Brain microvascular endothelial cell (primary cell): ENCODE data around the gene STX2.
"Not testable (repeated sequence)": the region's sequence is repeated elsewhere in the genome, so short reads cannot be mapped to it uniquely, and the experiment has no call there.

Source experiments
- DNase-seq: peaks from one replicate; pipeline ENCODE4 v3.0.0-alpha.2; 2020
- H3K27ac ChIP-seq: fragments of 250-450 bp; sonication (Bioruptor Pico); 2 replicates; pipeline ENCODE4 v1.5.1; 2020; ENCODE audit warnings: mild to moderate bottlenecking, moderate library complexity
- H3K27me3 ChIP-seq: fragments of 250-450 bp; sonication (Bioruptor Pico); replicated peaks from 2 replicates; pipeline ENCODE4 v1.5.1; 2020; ENCODE audit warnings: mild to moderate bottlenecking
- H3K36me3 ChIP-seq: fragments of 250-450 bp; sonication (Bioruptor Pico); replicated peaks from 2 replicates; pipeline ENCODE4 v1.5.1; 2020; ENCODE audit warnings: mild to moderate bottlenecking
- H3K4me3 ChIP-seq: 2 replicates; pipeline ENCODE4 v1.5.1; 2011; ENCODE audit warnings: low read depth, mild to moderate bottlenecking, control low read depth, low read length, moderate library complexity
- CTCF ChIP-seq: IDR thresholded peaks from 2 replicates; pipeline ENCODE4 v1.5.1; 2011; ENCODE audit warnings: low read depth, mild to moderate bottlenecking, moderate library complexity, low read length, control low read depth, inconsistent platforms; ENCODE audit errors: missing control alignments
- in situ Hi-C: cut with HindIII; loops from 2 replicates; pipeline ENCODE4 v1.10.0; 2017; ENCODE audit warnings: low sequenced_read_pairs, low pct_ligation_motif_present

Gene STX2

GRCh38 chr12:130879212-130879686 lies 40.2 kb upstream of the STX2 start:
- DNase-seq: no peak
- TF ChIP-seq CTCF: no peak
- Histone ChIP-seq H3K36me3 (peaks cover 29% of the 10 kb centered on the region), H3K4me3 (no peak overlapping the region), H3K27ac (no peak overlapping the region), H3K27me3 (no peaks in the 10 kb centered on the region)
- in situ Hi-C loops: no loop called here

GRCh38 chr12:130878193-130879185 lies 39.4 kb upstream of the STX2 start:
- no peak overlapping the region for H3K4me3 ChIP-seq
- no peaks in the 10 kb centered on the region for H3K27me3 ChIP-seq
- H3K36me3 ChIP-seq: peaks cover 36% of the 10 kb centered on the region
- DNase-seq: no peak
- no peak overlapping the region for H3K27ac ChIP-seq
- no peak for TF ChIP-seq CTCF
- in situ Hi-C loops: no loop called here

GRCh38 chr12:130877333-130877732 lies 38.3 kb upstream of the STX2 start:
- Histone ChIP-seq H3K27ac (no peak overlapping the region), H3K36me3 (peaks cover 46% of the 10 kb centered on the region), H3K4me3 (no peak overlapping the region), H3K27me3 (no peaks in the 10 kb centered on the region)
- DNase-seq: no peak
- TF ChIP-seq CTCF: no peak
- in situ Hi-C loops: no loop called here

- in situ Hi-C loops: no loop called here
- Histone ChIP-seq H3K27me3 (no peaks in the 10 kb centered on the region), H3K27ac (no peak overlapping the region), H3K4me3 (no peak overlapping the region), H3K36me3 (peaks cover 46% of the 10 kb centered on the region)
- no peak for TF ChIP-seq CTCF
- no peak for DNase-seq
These were observed 37.7 kb upstream of the STX2 start for GRCh38 chr12:130876758-130877157.

DNA sequence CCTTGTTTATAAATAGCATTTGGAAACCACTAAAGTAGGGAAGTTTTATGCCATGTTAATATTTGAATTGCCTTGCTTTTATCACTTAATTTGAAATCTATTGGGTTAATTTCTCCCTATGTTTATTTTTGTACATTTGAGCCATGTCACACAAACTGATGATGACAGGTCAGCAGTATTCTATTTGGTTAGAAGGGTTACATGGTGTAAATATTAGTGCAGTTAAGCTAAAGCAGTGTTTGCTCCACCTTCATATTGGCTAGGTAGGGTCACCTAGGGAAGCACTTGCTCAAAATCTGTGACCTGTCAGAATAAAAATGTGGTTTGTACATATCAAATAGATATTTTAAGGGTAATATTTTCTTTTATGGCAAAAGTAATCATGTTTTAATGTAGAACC lies 37.2 kb upstream of the STX2 start:
- H3K27ac ChIP-seq: no peak overlapping the region
- no peak for TF ChIP-seq CTCF
- in situ Hi-C loops: no loop called here
- DNase-seq: no peak
- H3K27me3 ChIP-seq: no peaks in the 10 kb centered on the region
- no peak overlapping the region for H3K4me3 ChIP-seq
- peaks cover 46% of the 10 kb centered on the region for H3K36me3 ChIP-seq

- DNase-seq, H3K4me3 ChIP-seq, in situ Hi-C loops, H3K27ac ChIP-seq, H3K27me3 ChIP-seq: not testable (repeated sequence)
- peaks cover 46% of the 10 kb centered on the region for H3K36me3 ChIP-seq
These were observed 36.7 kb upstream of the STX2 start for GRCh38 chr12:130875708-130876107.
